ENCODE data around the gene CABP2. TPM values are rescaled to one million over a fixed set of nuclear protein-coding genes. Genes with fewer than 3 reads are reported as not detected.
A peak's percentile ranks its signal among the peaks of the same experiment; 100 is the strongest.
"Not testable (repeated sequence)": the region's sequence is repeated elsewhere in the genome, so short reads cannot be mapped to it uniquely, and the experiment has no call there.

The CABP2 gene
- total RNA-seq = not detected

DNA sequence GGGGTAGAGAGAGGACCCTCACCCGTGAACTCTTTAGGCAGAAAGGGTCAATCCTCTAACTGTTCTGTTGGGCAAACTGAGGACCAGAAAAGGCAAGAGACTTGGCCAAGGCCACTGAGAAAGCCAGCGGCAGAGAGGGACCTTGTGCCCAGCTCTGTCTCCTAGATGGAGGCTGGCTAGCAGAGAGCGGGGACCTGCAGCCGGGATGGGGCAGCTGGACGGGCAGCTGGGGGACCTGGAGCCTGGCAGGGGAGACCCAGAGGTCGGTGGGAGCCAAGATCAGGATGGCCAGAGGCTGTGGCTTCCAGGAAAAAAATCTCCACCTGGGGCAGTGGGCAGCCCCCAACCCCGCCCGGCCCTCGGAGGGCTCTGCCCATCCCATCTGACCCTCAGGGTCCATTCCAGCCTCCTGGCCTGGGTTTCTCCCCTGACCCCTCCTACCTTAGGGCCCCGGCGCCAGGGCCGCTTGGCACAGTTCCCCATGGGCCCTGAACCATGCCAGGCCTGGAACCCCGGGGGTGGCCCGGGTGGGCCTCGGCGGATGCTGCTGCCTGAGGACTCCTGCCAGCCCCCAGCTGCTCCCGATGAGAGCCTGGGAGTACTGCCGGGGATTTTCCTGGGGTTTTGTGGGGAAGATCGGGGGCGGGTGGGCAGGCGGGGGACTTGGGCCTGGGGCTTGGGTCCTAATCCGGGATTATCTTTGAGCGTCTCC, at the start of gene CABP2:
TSS of gene CABP2 (minus strand) at position 603 of the 712 bp plus-strand sequence. CDS start at position 483, 120 bp downstream.
- H3K27me3 ChIP-seq (replicated peaks; ENCODE audit: insufficient read depth) = no peaks in the 10 kb centered on the region
- DNase-seq (ENCODE audit: low spot score) = no peak
- TF ChIP-seq, protein P1, sequence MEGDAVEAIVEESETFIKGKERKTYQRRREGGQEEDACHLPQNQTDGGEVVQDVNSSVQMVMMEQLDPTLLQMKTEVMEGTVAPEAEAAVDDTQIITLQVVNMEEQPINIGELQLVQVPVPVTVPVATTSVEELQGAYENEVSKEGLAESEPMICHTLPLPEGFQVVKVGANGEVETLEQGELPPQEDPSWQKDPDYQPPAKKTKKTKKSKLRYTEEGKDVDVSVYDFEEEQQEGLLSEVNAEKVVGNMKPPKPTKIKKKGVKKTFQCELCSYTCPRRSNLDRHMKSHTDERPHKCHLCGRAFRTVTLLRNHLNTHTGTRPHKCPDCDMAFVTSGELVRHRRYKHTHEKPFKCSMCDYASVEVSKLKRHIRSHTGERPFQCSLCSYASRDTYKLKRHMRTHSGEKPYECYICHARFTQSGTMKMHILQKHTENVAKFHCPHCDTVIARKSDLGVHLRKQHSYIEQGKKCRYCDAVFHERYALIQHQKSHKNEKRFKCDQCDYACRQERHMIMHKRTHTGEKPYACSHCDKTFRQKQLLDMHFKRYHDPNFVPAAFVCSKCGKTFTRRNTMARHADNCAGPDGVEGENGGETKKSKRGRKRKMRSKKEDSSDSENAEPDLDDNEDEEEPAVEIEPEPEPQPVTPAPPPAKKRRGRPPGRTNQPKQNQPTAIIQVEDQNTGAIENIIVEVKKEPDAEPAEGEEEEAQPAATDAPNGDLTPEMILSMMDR (IDR thresholded peaks at IDR 0.05) = no peak
- no peaks in the 10 kb centered on the region for H3K9me3 ChIP-seq
- H3K36me3 ChIP-seq = no peaks in the 10 kb centered on the region
- H3K4me3 ChIP-seq = no peak within 1 kb of the TSS
- ATAC-seq (ENCODE audit: insufficient number of reproducible peaks, low FRiP score, low read depth) = no peak
- no peak within 1 kb of the TSS for H3K27ac ChIP-seq
- no peaks in the 10 kb centered on the region for H3K4me1 ChIP-seq (ENCODE audit: control insufficient read depth in 1 of 2, low read depth in 2 of 2)

DNA sequence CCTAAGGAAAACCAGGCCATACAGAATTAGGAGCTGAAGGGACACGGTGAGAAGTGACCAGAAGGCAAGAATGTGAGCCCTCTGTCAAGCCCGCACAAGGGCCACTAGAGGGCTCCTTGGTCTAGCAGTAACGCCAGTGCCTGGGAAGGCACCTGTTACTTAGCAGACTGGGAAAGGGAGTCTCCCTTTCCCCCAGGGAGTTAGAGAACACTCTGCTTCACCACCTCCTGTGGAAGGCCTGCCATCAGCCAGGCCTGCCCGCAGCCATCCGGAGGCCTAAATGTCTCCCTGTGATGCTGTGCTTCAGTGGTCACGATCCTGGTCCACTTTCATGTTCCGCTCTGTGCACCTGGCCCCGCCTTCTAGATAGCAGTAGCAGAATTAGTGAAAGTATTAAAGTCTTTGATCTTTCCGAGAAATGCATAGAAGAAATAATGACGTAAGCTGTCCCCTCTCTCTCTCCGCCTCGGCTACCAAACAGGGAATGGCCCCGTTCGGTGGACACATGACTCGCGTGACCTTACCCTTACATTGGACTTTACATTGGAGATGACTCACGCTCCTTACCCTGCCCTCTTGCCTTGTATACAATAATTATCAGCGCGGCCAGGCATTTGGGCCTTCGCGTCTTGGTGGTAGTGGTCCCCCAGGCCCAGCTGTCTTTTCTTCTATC, 49.6 kb upstream of the CABP2 start:
- H3K4me3 ChIP-seq = no peak overlapping the region
- no peak for DNase-seq (ENCODE audit: low spot score)
- H3K9me3 ChIP-seq = no peaks in the 10 kb centered on the region
- TF ChIP-seq, protein P1 (IDR thresholded peaks at IDR 0.05) = peak; percentile 76
- H3K36me3 ChIP-seq = no peaks in the 10 kb centered on the region
- ATAC-seq (ENCODE audit: insufficient number of reproducible peaks, low FRiP score, low read depth) = no peak
- peaks cover 0 to 5% of the 10 kb centered on the region in 2 donors for H3K4me1 ChIP-seq (ENCODE audit: control insufficient read depth in 1 of 2, low read depth in 2 of 2)
- no peak overlapping the region for H3K27ac ChIP-seq
- H3K27me3 ChIP-seq (replicated peaks; ENCODE audit: insufficient read depth) = no peaks in the 10 kb centered on the region

DNA sequence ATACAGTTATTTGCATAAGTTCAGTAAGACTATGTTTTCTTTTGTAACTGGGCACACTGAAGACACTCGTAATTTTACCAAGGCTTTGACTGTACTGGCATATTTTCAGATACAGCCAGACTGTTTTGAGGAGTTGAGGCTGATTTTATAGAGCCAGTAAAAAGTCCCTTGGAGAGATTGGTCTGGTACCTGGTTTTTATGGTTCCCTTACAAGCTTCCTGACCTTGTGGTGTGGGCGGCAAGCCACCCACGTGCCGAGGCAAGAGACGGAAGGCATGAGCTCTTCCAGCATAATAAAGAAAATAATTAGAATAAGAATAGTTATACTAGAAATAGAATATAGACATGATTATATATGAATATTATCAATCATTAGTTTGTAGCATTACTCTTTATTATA, 49.1 kb upstream of the CABP2 start:
- peaks cover 0 to 4% of the 10 kb centered on the region in 2 donors for H3K4me1 ChIP-seq (ENCODE audit: control insufficient read depth in 1 of 2, low read depth in 2 of 2)
- ATAC-seq (ENCODE audit: insufficient number of reproducible peaks, low FRiP score, low read depth) = no peak
- H3K36me3 ChIP-seq = no peaks in the 10 kb centered on the region
- H3K9me3 ChIP-seq = no peaks in the 10 kb centered on the region
- H3K27me3 ChIP-seq (replicated peaks; ENCODE audit: insufficient read depth) = no peaks in the 10 kb centered on the region
- H3K27ac ChIP-seq = no peak overlapping the region
- no peak for DNase-seq (ENCODE audit: low spot score)
- TF ChIP-seq, protein P1 (IDR thresholded peaks at IDR 0.05) = no peak
- no peak overlapping the region for H3K4me3 ChIP-seq

DNA sequence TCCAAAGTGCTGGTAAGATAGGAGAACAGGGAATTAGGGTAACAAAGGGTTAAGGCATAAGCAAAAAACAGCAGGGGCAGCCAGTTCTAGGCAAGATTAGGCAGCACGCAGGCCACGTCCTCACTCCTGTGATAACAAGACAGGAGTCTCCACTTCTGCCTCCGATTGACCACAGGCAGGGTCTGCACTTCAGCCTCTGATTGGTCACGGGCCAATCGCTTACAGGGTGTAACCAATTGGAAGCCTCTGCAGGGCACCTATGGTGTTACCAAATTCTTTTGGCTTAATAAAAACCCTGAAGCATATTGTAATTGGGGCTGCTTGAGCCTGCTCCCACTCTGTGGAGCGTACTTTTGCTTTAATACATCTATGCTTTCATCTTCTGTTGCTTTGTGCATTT, 48.2 kb upstream of the CABP2 start:
- H3K9me3 ChIP-seq = no peaks in the 10 kb centered on the region
- H3K4me3 ChIP-seq = no peak overlapping the region
- no peaks in the 10 kb centered on the region for H3K4me1 ChIP-seq (ENCODE audit: control insufficient read depth in 1 of 2, low read depth in 2 of 2)
- ATAC-seq (ENCODE audit: insufficient number of reproducible peaks, low FRiP score, low read depth) (no peak), DNase-seq (ENCODE audit: low spot score) (no peak)
- no peaks in the 10 kb centered on the region for H3K36me3 ChIP-seq
- H3K27ac ChIP-seq = no peak overlapping the region
- no peaks in the 10 kb centered on the region for H3K27me3 ChIP-seq (replicated peaks; ENCODE audit: insufficient read depth)
- TF ChIP-seq, protein P1 (IDR thresholded peaks at IDR 0.05) = no peak

GRCh38 chr11:67564230-67564629, 41.0 kb upstream of the CABP2 start:
- DNase-seq (ENCODE audit: low spot score) = no peak
- TF ChIP-seq, protein P1 (IDR thresholded peaks at IDR 0.05) = no peak
- Histone ChIP-seq H3K9me3 (no peaks in the 10 kb centered on the region), H3K27me3 (replicated peaks; ENCODE audit: insufficient read depth) (no peaks in the 10 kb centered on the region), H3K27ac (peak overlapping the region in 1 of 2 donors; percentile 47), H3K36me3 (no peaks in the 10 kb centered on the region), H3K4me1 (ENCODE audit: control insufficient read depth in 1 of 2, low read depth in 2 of 2) (peaks cover 14 to 33% of the 10 kb centered on the region in 2 donors), H3K4me3 (no peak overlapping the region)
- ATAC-seq (ENCODE audit: insufficient number of reproducible peaks, low FRiP score, low read depth) = no peak

GRCh38 chr11:67563705-67564114, 40.5 kb upstream of the CABP2 start:
- H3K27ac ChIP-seq = peak overlapping the region; percentile 47 to 56
- H3K9me3 ChIP-seq = not testable (repeated sequence)
- peak; percentile 67 for DNase-seq (ENCODE audit: low spot score)

More at GRCh38 chr11:67563705-67564114, 40.5 kb upstream of the CABP2 start:
- H3K27me3 ChIP-seq (replicated peaks; ENCODE audit: insufficient read depth); H3K36me3 ChIP-seq; H3K4me3 ChIP-seq; ATAC-seq (ENCODE audit: insufficient number of reproducible peaks, low FRiP score, low read depth): not testable (repeated sequence)
- peaks cover 19 to 38% of the 10 kb centered on the region in 2 donors for H3K4me1 ChIP-seq (ENCODE audit: control insufficient read depth in 1 of 2, low read depth in 2 of 2)

All from thoracic aorta (tissue), 2 donors.